SK-N-SH treated with all-trans-retinoic acid at 6 μM for 48 hours (cell line): ENCODE data around the gene MID1.

Source experiments
- ATAC-seq: fragments of 200-7000 bp; cut with Tn5 transposase; 3 replicates; pipeline ENCODE4 v1.9.1; 2020; ENCODE audit warnings: mild to moderate bottlenecking, moderate library complexity
- BACH2 ChIP-seq: fragments of 250-450 bp; sonication (Bioruptor Pico); IDR thresholded peaks from 2 replicates; pipeline ENCODE4 v1.9.0; 2021; ENCODE audit warnings: mild to moderate bottlenecking, borderline replicate concordance
- CREB5 ChIP-seq: fragments of 250-450 bp; sonication (Bioruptor Pico); IDR thresholded peaks from 2 replicates; pipeline ENCODE4 v1.5.1; 2020; ENCODE audit warnings: low read depth, mild to moderate bottlenecking, moderate library complexity
- CSDC2 ChIP-seq: fragments of 250-450 bp; sonication (Bioruptor Pico); IDR thresholded peaks from 2 replicates; pipeline ENCODE4 v1.5.0; 2020; ENCODE audit warnings: mild to moderate bottlenecking, moderate library complexity
- CSRNP3 ChIP-seq: fragments of 250-450 bp; sonication (Bioruptor Pico); IDR thresholded peaks from 2 replicates; pipeline ENCODE4 v1.5.1; 2021; ENCODE audit warnings: mild to moderate bottlenecking, moderate library complexity
- ESRRG ChIP-seq: fragments of 250-450 bp; sonication (Bioruptor Pico); IDR thresholded peaks from 2 replicates; pipeline ENCODE4 v1.6.1; 2021; ENCODE audit warnings: mild to moderate bottlenecking
- GLIS3 ChIP-seq: fragments of 250-450 bp; sonication (Bioruptor Pico); IDR thresholded peaks from 2 replicates; pipeline ENCODE4 v1.5.0; 2020; ENCODE audit warnings: mild to moderate bottlenecking, moderate library complexity
- ISL1 ChIP-seq: fragments of 250-450 bp; sonication (Bioruptor Pico); IDR thresholded peaks from 2 replicates; pipeline ENCODE4 v2.1.2; 2022; ENCODE audit warnings: mild to moderate bottlenecking, moderate library complexity
- OSR1 ChIP-seq: fragments of 250-450 bp; sonication (Bioruptor Pico); IDR thresholded peaks from 2 replicates; pipeline ENCODE4 v1.8.0; 2022; ENCODE audit warnings: moderate library complexity, mild to moderate bottlenecking, inconsistent platforms
- POU6F1 ChIP-seq: fragments of 250-450 bp; sonication (Bioruptor Pico); IDR thresholded peaks from 2 replicates; pipeline ENCODE4 v1.8.0; 2021; ENCODE audit warnings: low read depth, mild to moderate bottlenecking, moderate library complexity, borderline replicate concordance
- PPARA ChIP-seq: fragments of 250-450 bp; sonication (Bioruptor Pico); IDR thresholded peaks from 2 replicates; pipeline ENCODE4 v1.5.0; 2020; ENCODE audit warnings: mild to moderate bottlenecking, borderline replicate concordance
- SNAI2 ChIP-seq: fragments of 250-450 bp; sonication (Bioruptor Pico); IDR thresholded peaks from 2 replicates; pipeline ENCODE4 v1.5.0; 2020; ENCODE audit warnings: mild to moderate bottlenecking, moderate library complexity
- TCF4 ChIP-seq: fragments of 250-450 bp; sonication (Bioruptor Pico); IDR thresholded peaks from 2 replicates; pipeline ENCODE4 v1.8.0; 2021; ENCODE audit warnings: mild to moderate bottlenecking, moderate library complexity, borderline replicate concordance
- TOX ChIP-seq: fragments of 250-450 bp; sonication (Bioruptor Pico); IDR thresholded peaks from 2 replicates; pipeline ENCODE4 v1.8.0; 2021; ENCODE audit warnings: mild to moderate bottlenecking, moderate library complexity, borderline replicate concordance
- TSHZ2 ChIP-seq: fragments of 250-450 bp; sonication (Bioruptor Pico); IDR thresholded peaks from 2 replicates; pipeline ENCODE4 v1.5.0; 2020; ENCODE audit warnings: mild to moderate bottlenecking, moderate library complexity
- ZC3H10 ChIP-seq: fragments of 250-450 bp; sonication (Bioruptor Pico); IDR thresholded peaks from 2 replicates; pipeline ENCODE4 v1.5.1; 2021; ENCODE audit warnings: mild to moderate bottlenecking, moderate library complexity
- ZFP3 ChIP-seq: fragments of 250-450 bp; sonication (Bioruptor Pico); IDR thresholded peaks from 2 replicates; pipeline ENCODE4 v1.5.0; 2020; ENCODE audit warnings: mild to moderate bottlenecking, moderate library complexity
- ZFP30 ChIP-seq: fragments of 450-650 bp; formaldehyde crosslinking; IDR thresholded peaks from 2 replicates; pipeline ENCODE4 v1.5.0; 2022; ENCODE audit warnings: mild to moderate bottlenecking, moderate library complexity
- ZNF565 ChIP-seq: fragments of 450-650 bp; formaldehyde crosslinking; conservative IDR thresholded peaks from 2 replicates; pipeline ENCODE4 v1.5.0; 2020; ENCODE audit warnings: low read depth, mild to moderate bottlenecking, moderate library complexity
- ZNF70 ChIP-seq: fragments of 450-650 bp; formaldehyde crosslinking; IDR thresholded peaks from 2 replicates; pipeline ENCODE4 v1.5.0; 2020; ENCODE audit warnings: mild to moderate bottlenecking, moderate library complexity
- ZNF8 ChIP-seq: fragments of 450-650 bp; formaldehyde crosslinking; IDR thresholded peaks from 2 replicates; pipeline ENCODE4 v1.5.0; 2020; ENCODE audit warnings: mild to moderate bottlenecking, moderate library complexity
- TF ChIP-seq, protein P1 (sequence below): fragments of 250-450 bp; sonication (Bioruptor Pico); IDR thresholded peaks from 2 replicates; pipeline ENCODE4 v1.8.0; 2020; ENCODE audit warnings: mild to moderate bottlenecking, moderate library complexity, borderline replicate concordance

MID1 gene

DNA sequence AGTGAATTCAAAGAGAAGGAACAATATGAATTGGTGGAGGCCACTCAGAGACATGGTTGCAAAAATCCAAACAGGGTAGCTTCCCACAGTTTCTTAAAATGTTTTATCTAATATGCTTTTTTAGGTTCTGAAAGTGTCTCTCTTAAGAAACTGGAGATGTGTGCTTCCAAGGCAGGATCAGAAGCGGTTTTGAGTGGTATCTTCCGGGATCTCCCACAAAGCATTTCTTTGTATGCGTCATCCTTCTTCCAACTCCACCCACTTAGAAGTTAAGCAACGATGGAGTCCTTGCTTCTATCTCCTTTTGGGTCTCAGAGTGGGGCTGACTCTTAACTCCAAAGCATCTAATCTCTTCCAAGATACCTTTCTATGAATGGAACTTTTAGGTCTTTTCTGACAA is 196.7 kb downstream of the MID1 start (continued):
- TF ChIP-seq TSHZ2 (CRISPR knock-in tag) = no peak
- TF ChIP-seq SNAI2 (CRISPR knock-in tag) = no peak

DNA sequence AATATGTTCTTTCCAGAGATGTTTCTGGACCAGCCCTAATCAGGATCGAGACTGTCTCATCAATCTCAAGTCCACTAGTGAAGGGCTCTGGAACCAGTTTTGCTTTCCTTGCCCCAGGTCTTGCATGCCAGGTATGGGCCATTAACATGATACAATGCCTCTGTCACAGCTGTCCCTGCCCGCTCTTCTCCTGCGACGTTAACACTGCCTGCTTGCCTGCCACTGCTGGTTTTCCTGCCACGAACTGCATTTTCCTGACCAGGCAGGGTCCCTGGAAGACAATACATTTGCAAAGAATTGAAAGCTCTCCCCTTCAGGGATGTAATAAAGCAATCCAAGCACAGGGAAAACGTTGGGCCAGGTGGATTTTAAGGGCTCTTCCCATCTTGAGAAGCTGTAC is 200.3 kb downstream of the MID1 start:
- no peak for TF ChIP-seq ZNF565
- no peak for TF ChIP-seq OSR1 (CRISPR knock-in tag)
- no peak for TF ChIP-seq ESRRG
- no peak for TF ChIP-seq GLIS3 (CRISPR knock-in tag)
- TF ChIP-seq CSDC2 (CRISPR knock-in tag) = no peak
- no peak for TF ChIP-seq ZC3H10
- TF ChIP-seq, protein P1, sequence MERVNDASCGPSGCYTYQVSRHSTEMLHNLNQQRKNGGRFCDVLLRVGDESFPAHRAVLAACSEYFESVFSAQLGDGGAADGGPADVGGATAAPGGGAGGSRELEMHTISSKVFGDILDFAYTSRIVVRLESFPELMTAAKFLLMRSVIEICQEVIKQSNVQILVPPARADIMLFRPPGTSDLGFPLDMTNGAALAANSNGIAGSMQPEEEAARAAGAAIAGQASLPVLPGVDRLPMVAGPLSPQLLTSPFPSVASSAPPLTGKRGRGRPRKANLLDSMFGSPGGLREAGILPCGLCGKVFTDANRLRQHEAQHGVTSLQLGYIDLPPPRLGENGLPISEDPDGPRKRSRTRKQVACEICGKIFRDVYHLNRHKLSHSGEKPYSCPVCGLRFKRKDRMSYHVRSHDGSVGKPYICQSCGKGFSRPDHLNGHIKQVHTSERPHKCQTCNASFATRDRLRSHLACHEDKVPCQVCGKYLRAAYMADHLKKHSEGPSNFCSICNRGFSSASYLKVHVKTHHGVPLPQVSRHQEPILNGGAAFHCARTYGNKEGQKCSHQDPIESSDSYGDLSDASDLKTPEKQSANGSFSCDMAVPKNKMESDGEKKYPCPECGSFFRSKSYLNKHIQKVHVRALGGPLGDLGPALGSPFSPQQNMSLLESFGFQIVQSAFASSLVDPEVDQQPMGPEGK = no peak
- TF ChIP-seq PPARA (CRISPR knock-in tag) = no peak
- no peak for TF ChIP-seq BACH2 (CRISPR knock-in tag)
- no peak for TF ChIP-seq TOX
- TF ChIP-seq POU6F1 (CRISPR knock-in tag) = no peak
- no peak for TF ChIP-seq TSHZ2 (CRISPR knock-in tag)
- TF ChIP-seq ZFP30 (CRISPR knock-in tag) = no peak
- ATAC-seq = no peak

DNA sequence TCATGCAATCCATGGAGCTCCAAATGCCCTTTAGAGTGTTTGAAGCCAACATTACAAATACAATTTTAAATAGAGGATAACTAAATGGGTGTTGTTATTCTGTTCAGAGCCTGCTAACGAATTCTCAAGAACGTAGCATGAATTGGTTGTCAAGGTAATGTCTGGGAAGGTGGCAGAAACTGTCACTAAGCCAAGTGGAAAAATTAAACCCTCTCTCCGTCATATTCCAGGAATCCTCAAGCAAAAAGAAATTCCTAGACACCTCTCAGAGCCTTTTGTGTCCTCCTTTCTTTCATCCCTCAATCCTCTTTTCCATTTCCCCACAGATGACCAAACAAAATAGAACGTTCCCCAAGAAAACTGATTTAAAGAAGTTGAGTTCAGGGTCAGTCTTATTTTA is 204.0 kb downstream of the MID1 start:
- no peak for ATAC-seq
- TF ChIP-seq ISL1 (no peak), TCF4 (CRISPR knock-in tag) (no peak), ZNF565 (no peak), GLIS3 (CRISPR knock-in tag) (no peak), ZFP3 (CRISPR knock-in tag) (no peak), SNAI2 (CRISPR knock-in tag) (no peak), TOX (no peak), CSRNP3 (no peak), ZC3H10 (no peak), ESRRG (no peak), OSR1 (CRISPR knock-in tag) (no peak), ZNF8 (CRISPR knock-in tag) (no peak), ZFP30 (CRISPR knock-in tag) (no peak), ZNF70 (CRISPR knock-in tag) (no peak), POU6F1 (CRISPR knock-in tag) (no peak), CREB5 (CRISPR knock-in tag) (no peak)
- TF ChIP-seq, protein P1 = no peak
